H1 (cell line): Measurements from ENCODE around the gene NUCB1. TPM values are rescaled to one million over a fixed set of nuclear protein-coding genes. Genes with fewer than 3 reads are reported as not detected.

ENCODE experiments used
- POLR2AphosphoS5 ChIP-seq: IDR thresholded peaks from 2 replicates; pipeline ENCODE4 v1.6.1; 2011; ENCODE audit warnings: low read depth, low read length
- RAD21 ChIP-seq, 2 experiments: IDR thresholded peaks in 1 of 2; conservative IDR thresholded peaks in 1 of 2; 2 replicates each; pipeline ENCODE4 v1.6.1; 2011; ENCODE audit warnings: low read depth in 2 of 2, low read length in 2 of 2, improper control_type of control experiment in 1 of 2, inconsistent platforms in 1 of 2, mild to moderate bottlenecking in 1 of 2, moderate library complexity in 1 of 2
- SRF ChIP-seq: IDR thresholded peaks from 2 replicates; pipeline ENCODE4 v1.6.1; 2011; ENCODE audit warnings: mild to moderate bottlenecking, low read depth, low read length, moderate library complexity
- polyA plus RNA-seq, 7 experiments: library from polyadenylated mRNA; depleted of rRNA in 3 of 7; stranded (reverse) in 5 of 7; unstranded in 2 of 7; fragments of >200 nt in 5 of 7; fragments of 200-250 nt in 2 of 7; gene quantifications; 1 replicate in 5 of 7; 2 replicates in 1 of 7; 4 replicates in 1 of 7; pipeline versions ENCODE4 v1.2.1 to v1.2.3, GENCODE V29; 2011 to 2013; ENCODE audit warnings: missing spikeins in 2 of 7, mixed read lengths in 2 of 7
- total RNA-seq: library from RNA; stranded (reverse); fragmentation: NEBNext Ultra II Directional; extraction: Animal tissue kit (Norgen Biotek cat#: 25700); gene quantifications from 2 replicates; pipeline ENCODE4 v1.2.1, GENCODE V29; 2021

NUCB1 gene
- total and polyA plus RNA-seq, 2 of the 8 experiments (the other 6 are each of a cell fraction or from before 2014, with no cell fraction given): 111 to 121 TPM

- TF ChIP-seq POLR2AphosphoS5 (no peak), RAD21 (IDR thresholded peaks at IDR 0.05 in 1 of 2, conservative IDR thresholded peaks at IDR 0.05 in 1 of 2; ENCODE audit: low read depth in 2 of 2, low read length in 2 of 2) (no peak), SRF (no peak)
- TF ChIP-seq, all 59 proteins: peak for 0
Observed at GRCh38 chr19:48854103-48854502, 46.0 kb upstream of the NUCB1 start (continued).
